ENCODE measurements around the gene SOBP.

The SOBP gene

GRCh38 chr6:107667790-107668189 is 177.9 kb downstream of the SOBP start:
- DNase-seq = no peak

- no peak for DNase-seq
Observed at GRCh38 chr6:107668743-107669474, 179.0 kb downstream of the SOBP start.

- DNase-seq = peak; percentile 62
Observed at GRCh38 chr6:107670792-107671199, 180.9 kb downstream of the SOBP start.

GRCh38 chr6:107673076-107673494 is 183.2 kb downstream of the SOBP start:
- DNase-seq = no peak

- peak; percentile 87 for DNase-seq
Observed at GRCh38 chr6:107674995-107675738, 185.2 kb downstream of the SOBP start.

GRCh38 chr6:107676042-107676441 is 186.1 kb downstream of the SOBP start:
- DNase-seq = no peak

GRCh38 chr6:107677399-107677798 is 187.5 kb downstream of the SOBP start:
- no peak for DNase-seq

GRCh38 chr6:107679457-107679856 is 189.5 kb downstream of the SOBP start:
- no peak for DNase-seq

- DNase-seq = no peak
Observed at GRCh38 chr6:107682721-107683120, 192.8 kb downstream of the SOBP start.

- no peak for DNase-seq
Observed at GRCh38 chr6:107683183-107683582, 193.3 kb downstream of the SOBP start.

GRCh38 chr6:107684996-107685395 is 195.1 kb downstream of the SOBP start:
- no peak for DNase-seq

- no peak for DNase-seq
Observed at GRCh38 chr6:107689190-107689589, 199.3 kb downstream of the SOBP start.

GRCh38 chr6:107689951-107690642 is 200.2 kb downstream of the SOBP start:
- no peak for DNase-seq

- DNase-seq = no peak
Observed at GRCh38 chr6:107690643-107691061, 200.7 kb downstream of the SOBP start.

- DNase-seq = no peak
Observed at GRCh38 chr6:107691062-107691751, 201.3 kb downstream of the SOBP start.

GRCh38 chr6:107692351-107692750 is 202.4 kb downstream of the SOBP start:
- DNase-seq = no peak

GRCh38 chr6:107695061-107695720 is 205.3 kb downstream of the SOBP start:
- DNase-seq = no peak

- DNase-seq = no peak
Observed at GRCh38 chr6:107697682-107698081, 207.8 kb downstream of the SOBP start.

- DNase-seq = no peak
Observed at GRCh38 chr6:107698146-107698545, 208.2 kb downstream of the SOBP start.

- no peak for DNase-seq
Observed at GRCh38 chr6:107699254-107699653, 209.3 kb downstream of the SOBP start.

GRCh38 chr6:107699697-107700325 is 209.9 kb downstream of the SOBP start:
- DNase-seq = no peak

- DNase-seq = no peak
Observed at GRCh38 chr6:107703606-107704005, 213.7 kb downstream of the SOBP start.

Measured in CD4-positive, alpha-beta T cell treated with Interferon gamma for 1 hour (primary cell).